IMR-90 (cell line): ENCODE results near the gene SDHB. TPM values are rescaled to one million over a fixed set of nuclear protein-coding genes. Genes with fewer than 3 reads are reported as not detected.
A peak's percentile ranks its signal among the peaks of the same experiment; 100 is the strongest.

Experiments used
- ATAC-seq: fragments of 200-7000 bp; cut with Tn5 transposase; 2 replicates; pipeline ENCODE4 v1.9.1; 2020; ENCODE audit warnings: low read depth, mild to moderate bottlenecking, moderate library complexity
- BruUV-seq: library from RNA; stranded (reverse); fragments of 400-500 nt; replicated peaks from 2 replicates; lab custom pipeline; 2021; lab: Mats Ljungman, UMichigan
- CTCF ChIA-PET: fragments of 300-600 bp; formaldehyde crosslinking; extraction: SDS; loops from one replicate; lab custom pipeline; 2021; ENCODE audit warnings: antibody characterized with exemption; lab: Yijun Ruan, JAX
- POLR2A ChIA-PET: fragments of 300-600 bp; sonication (Branson Sonifier 250); formaldehyde crosslinking; loops from one replicate; lab custom pipeline; 2022; ENCODE audit warnings: antibody characterized with exemption; ENCODE audit not compliant: unreplicated experiment; lab: Charles Lee
- DNase-seq: peaks from one replicate; pipeline ENCODE4 v3.0.0; 2013
- H2AFZ ChIP-seq: replicated peaks from 2 replicates; pipeline ENCODE3; 2013; ENCODE audit warnings: low read length, mild to moderate bottlenecking; ENCODE audit not compliant: poor library complexity
- H2AK5ac ChIP-seq: 2 replicates; pipeline ENCODE4 v1.6.1; 2013; ENCODE audit warnings: low read depth, low read length, inconsistent platforms
- H2AK9ac ChIP-seq: replicated peaks from 2 replicates; pipeline ENCODE3; 2013; ENCODE audit warnings: mild to moderate bottlenecking, low read depth, low read length, moderate library complexity; ENCODE audit not compliant: poor library complexity
- H2BK120ac ChIP-seq: 2 replicates; pipeline ENCODE4 v1.6.1; 2013; ENCODE audit warnings: low read depth, low read length, inconsistent platforms
- H2BK15ac ChIP-seq: 3 replicates; pipeline ENCODE4 v1.6.1; 2013; ENCODE audit warnings: low read depth, low read length, inconsistent platforms
- H2BK20ac ChIP-seq: 2 replicates; pipeline ENCODE4 v1.6.1; 2013; ENCODE audit warnings: low read depth, mild to moderate bottlenecking, inconsistent platforms, low read length, moderate library complexity
- H2BK5ac ChIP-seq: 2 replicates; pipeline ENCODE4 v1.6.1; 2013; ENCODE audit warnings: mild to moderate bottlenecking, low read depth, low read length, inconsistent platforms; ENCODE audit not compliant: poor library complexity, severe bottlenecking
- H3K14ac ChIP-seq: replicated peaks from 2 replicates; pipeline ENCODE4 v1.6.1; 2013; ENCODE audit warnings: low read depth, low read length, inconsistent platforms
- H3K18ac ChIP-seq: 2 replicates; pipeline ENCODE4 v1.6.1; 2013; ENCODE audit warnings: low read depth, low read length, control low read depth
- H3K23ac ChIP-seq: 2 replicates; pipeline ENCODE4 v1.6.1; 2013; ENCODE audit warnings: low read depth, low read length, inconsistent platforms
- H3K27ac ChIP-seq: 2 replicates; pipeline ENCODE4 v1.5.1; 2013; ENCODE audit warnings: mild to moderate bottlenecking, control low read depth, low read length; ENCODE audit not compliant: insufficient read depth
- H3K27me3 ChIP-seq: 2 replicates; pipeline ENCODE4 v1.6.1; 2013; ENCODE audit warnings: low read length; ENCODE audit not compliant: control insufficient read depth, insufficient read depth
- H3K36me3 ChIP-seq: 2 replicates; pipeline ENCODE4 v1.6.1; 2013; ENCODE audit warnings: low read length, mixed read lengths; ENCODE audit not compliant: control insufficient read depth, insufficient read depth
- H3K4ac ChIP-seq: 2 replicates; pipeline ENCODE4 v1.6.1; 2013; ENCODE audit warnings: low read depth, low read length, inconsistent platforms
- H3K4me1 ChIP-seq: 2 replicates; pipeline ENCODE4 v1.6.1; 2013; ENCODE audit warnings: low read length, mixed read lengths; ENCODE audit not compliant: control insufficient read depth, insufficient read depth
- H3K4me2 ChIP-seq: 2 replicates; pipeline ENCODE4 v1.6.1; 2013; ENCODE audit warnings: low read depth, mild to moderate bottlenecking, control low read depth, low read length, moderate library complexity
- H3K4me3 ChIP-seq: 2 replicates; pipeline ENCODE4 v1.5.1; 2013; ENCODE audit warnings: low read depth, mild to moderate bottlenecking, control low read depth, low read length, moderate library complexity; ENCODE audit not compliant: insufficient read depth
- H3K56ac ChIP-seq: 2 replicates; pipeline ENCODE4 v1.6.1; 2013; ENCODE audit warnings: low read length, inconsistent platforms; ENCODE audit not compliant: insufficient read depth; ENCODE audit errors: extremely low read depth
- H3K79me1 ChIP-seq, 2 experiments: 2 replicates each; pipeline ENCODE4 v1.6.1; 2013; ENCODE audit warnings: low read length in 2 of 2, inconsistent platforms in 1 of 2, low read depth in 1 of 2
- H3K9ac ChIP-seq: 2 replicates; pipeline ENCODE4 v1.6.1; 2013; ENCODE audit warnings: low read depth, low read length, control low read depth
- H3K9me1 ChIP-seq: 2 replicates; pipeline ENCODE4 v1.6.1; 2013; ENCODE audit warnings: low read length, inconsistent platforms; ENCODE audit not compliant: insufficient read depth
- H3K9me3 ChIP-seq: 2 replicates; pipeline ENCODE4 v1.6.1; 2013; ENCODE audit warnings: low read length; ENCODE audit not compliant: control insufficient read depth, insufficient read depth
- H4K20me1 ChIP-seq: 2 replicates; pipeline ENCODE4 v1.6.1; 2013; ENCODE audit warnings: low read length, inconsistent platforms; ENCODE audit not compliant: insufficient read depth
- H4K5ac ChIP-seq: 2 replicates; pipeline ENCODE4 v1.6.1; 2013; ENCODE audit warnings: mild to moderate bottlenecking, low read depth, low read length, control low read depth
- H4K8ac ChIP-seq, 2 experiments: 2 replicates each; pipeline ENCODE4 v1.6.1; 2013; ENCODE audit warnings: low read depth in 2 of 2, low read length in 2 of 2, control low read depth in 1 of 2, inconsistent platforms in 1 of 2
- H4K91ac ChIP-seq: 2 replicates; pipeline ENCODE4 v1.6.1; 2013; ENCODE audit warnings: low read depth, low read length, inconsistent platforms; ENCODE audit not compliant: insufficient read depth
- CEBPB ChIP-seq: IDR thresholded peaks from 2 replicates; pipeline ENCODE4 v1.6.1; 2012; ENCODE audit warnings: low read depth, low read length, improper control_type of control experiment
- MAZ ChIP-seq: IDR thresholded peaks from 2 replicates; pipeline ENCODE4 v1.6.1; 2012; ENCODE audit warnings: low read depth, mild to moderate bottlenecking, low read length, improper control_type of control experiment, moderate library complexity, borderline replicate concordance
- POLR2A ChIP-seq: IDR thresholded peaks from 2 replicates; pipeline ENCODE4 v1.6.1; 2012; ENCODE audit warnings: mild to moderate bottlenecking, low read depth, low read length
- RAD21 ChIP-seq: IDR thresholded peaks from 2 replicates; pipeline ENCODE4 v1.6.1; 2012; ENCODE audit warnings: low read length, improper control_type of control experiment
- RCOR1 ChIP-seq: IDR thresholded peaks from 2 replicates; pipeline ENCODE4 v1.6.1; 2012; ENCODE audit warnings: mild to moderate bottlenecking, low read length, improper control_type of control experiment; ENCODE audit not compliant: insufficient replicate concordance
- SMC3 ChIP-seq: fragments of 150-350 bp; IDR thresholded peaks from 2 replicates; pipeline ENCODE4 v1.6.1; 2016; ENCODE audit warnings: low read depth, mild to moderate bottlenecking, antibody characterized with exemption, low read length, moderate library complexity
- WGBS, 2 experiments: methylation state at CpG; one replicate each; pipeline versions ENCODE4 v1.1.5 to v1.1.7; 2013; ENCODE audit warnings: missing lambda C conversion rate in 2 of 2; ENCODE audit not compliant: insufficient read length in 1 of 2; ENCODE audit errors: extremely low coverage in 2 of 2; 5-methylcytosine and 5-hydroxymethylcytosine counted together
- dilution Hi-C: fragments of 300-500 bp; cut with HindIII; formaldehyde crosslinking; loops from one replicate; pipeline ENCODE4 v1.14.3; 2018; ENCODE audit warnings: low sequenced_read_pairs; ENCODE audit not compliant: unreplicated experiment
- in situ Hi-C: fragments of 300-500 bp; cut with MboI; formaldehyde crosslinking; loops from 3 replicates; pipeline ENCODE4 v1.14.3; 2019; ENCODE audit warnings: low sequenced_read_pairs, inconsistent platforms, mixed read lengths
- intact Hi-C: fragments of 100-400 bp; cut with micrococcal nuclease; formaldehyde crosslinking; loops from 2 replicates; pipeline ENCODE4 v1.10.0; 2022
- polyA plus RNA-seq, 3 experiments: library from polyadenylated mRNA; depleted of rRNA; stranded (reverse); fragments of >200 nt; gene quantifications; 2 replicates each; pipeline ENCODE4 v1.2.3, GENCODE V29; 2012; ENCODE audit warnings: low replicate concordance in 1 of 3
- total RNA-seq: library from RNA; depleted of rRNA; stranded (reverse); fragments of >200 nt; gene quantifications from 2 replicates; pipeline ENCODE4 v1.2.3, GENCODE V29; 2012
- TF ChIP-seq, protein P1 (sequence below): fragments of 150-350 bp; IDR thresholded peaks from 2 replicates; pipeline ENCODE4 v1.6.1; 2017; ENCODE audit warnings: mild to moderate bottlenecking, antibody characterized with exemption, low read length, low read depth

Gene SDHB
- total and polyA plus RNA-seq, 2 of the 4 experiments (the other 2 are of a cell fraction) = 122 to 206 TPM

DNA sequence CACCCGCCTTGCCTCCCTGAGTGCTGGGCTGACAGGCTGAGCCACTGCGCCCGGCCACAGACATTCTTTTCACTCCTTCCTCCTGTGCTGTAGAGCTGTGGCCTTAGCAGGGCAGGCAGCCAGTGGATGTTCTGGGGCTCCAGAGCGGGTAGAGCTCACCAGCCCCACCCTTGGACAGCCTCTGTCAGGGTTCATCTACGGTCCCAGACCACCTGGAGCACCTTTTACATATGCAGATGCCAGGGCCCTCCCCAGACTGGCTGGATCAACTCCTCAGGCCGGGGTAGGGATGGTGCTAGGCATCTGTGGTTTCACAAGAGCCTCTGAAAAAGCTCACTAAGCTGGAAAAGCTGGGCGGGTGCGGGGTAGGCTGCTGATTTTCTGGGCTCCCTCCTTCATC is 46.7 kb downstream of the SDHB start:
- Histone ChIP-seq H3K4me3 (no peak overlapping the region), H4K20me1 (peaks cover 23% of the 10 kb centered on the region), H3K4me2 (no peak overlapping the region), H3K9me1 (peaks cover 3% of the 10 kb centered on the region; the same call in 1 of the 2 replicates), H3K27ac (no peak overlapping the region), H3K4ac (no peak overlapping the region), H3K14ac (no peak overlapping the region), H2AK9ac (peak overlapping the region; percentile 65), H3K27me3 (no peaks in the 10 kb centered on the region), H3K23ac (no peak overlapping the region), H3K9ac (no peak overlapping the region), H3K36me3 (peaks cover 16% of the 10 kb centered on the region), H2BK20ac (no peak overlapping the region), H3K56ac (no peak overlapping the region), H2AK5ac (no peak overlapping the region), H3K9me3 (no peaks in the 10 kb centered on the region), H2BK5ac (no peak overlapping the region), H3K18ac (no peak overlapping the region), H4K5ac (no peak overlapping the region), H4K8ac (no peak overlapping the region), H2AFZ (no peak overlapping the region), H4K91ac (no peak overlapping the region), H2BK120ac (no peak overlapping the region), H3K79me1 (peaks cover 7 to 14% of the 10 kb centered on the region in 2 experiments; a peak in 3 of 4 replicates), H2BK15ac (no peak overlapping the region), H3K4me1 (peaks cover 8% of the 10 kb centered on the region)
- ATAC-seq = no peak
- WGBS, 2 experiments = 100% methylated on average over 1 of the region's 8 CpGs; no CpG with 5 or more reads in 1 of the 2 experiments
- in situ Hi-C loops = no loop called here
- DNase-seq = no peak
- ChIA-PET POLR2A (no interaction called here), CTCF (no interaction called here)
- intact Hi-C loops = no loop called here
- dilution Hi-C loops = no loop called here
- BruUV-seq = no TSS peak
- TF ChIP-seq, protein P1, sequence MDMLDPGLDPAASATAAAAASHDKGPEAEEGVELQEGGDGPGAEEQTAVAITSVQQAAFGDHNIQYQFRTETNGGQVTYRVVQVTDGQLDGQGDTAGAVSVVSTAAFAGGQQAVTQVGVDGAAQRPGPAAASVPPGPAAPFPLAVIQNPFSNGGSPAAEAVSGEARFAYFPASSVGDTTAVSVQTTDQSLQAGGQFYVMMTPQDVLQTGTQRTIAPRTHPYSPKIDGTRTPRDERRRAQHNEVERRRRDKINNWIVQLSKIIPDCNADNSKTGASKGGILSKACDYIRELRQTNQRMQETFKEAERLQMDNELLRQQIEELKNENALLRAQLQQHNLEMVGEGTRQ = no peak
- TF ChIP-seq SMC3 (no peak), MAZ (no peak), RAD21 (no peak), RCOR1 (no peak), POLR2A (no peak), CEBPB (no peak)
